ENCODE measurements around the gene NXPE2. TPM values are rescaled to one million over a fixed set of nuclear protein-coding genes. Genes with fewer than 3 reads are reported as not detected.

The NXPE2 gene
- total RNA-seq, 1 donor from 2014 or later: 0.11 TPM

GRCh38 chr11:114738954-114739353 lies 60.6 kb downstream of the NXPE2 start:
- H3K4me1 ChIP-seq (ENCODE audit: insufficient read depth, low read length): no peaks in the 10 kb centered on the region
- Mint-ChIP-seq H3K36me3 (ENCODE audit: low read depth, unreplicated experiment) (no peaks in the 10 kb centered on the region), H3K4me3 (ENCODE audit: unreplicated experiment) (no peak overlapping the region), H3K27ac (ENCODE audit: unreplicated experiment) (no peak overlapping the region), H3K9me3 (ENCODE audit: unreplicated experiment) (peaks cover 3% of the 10 kb centered on the region), H3K4me1 (ENCODE audit: low read depth, unreplicated experiment) (no peaks in the 10 kb centered on the region), H3K27me3 (ENCODE audit: low read depth, unreplicated experiment) (no peaks in the 10 kb centered on the region)
- H4K20me1 ChIP-seq (ENCODE audit: insufficient read depth, low read length): no peaks in the 10 kb centered on the region
- H3K27me3 ChIP-seq (ENCODE audit: insufficient read depth, low read length): no peaks in the 10 kb centered on the region
- no peak for FAIRE-seq
- H3K4me3 ChIP-seq (ENCODE audit: insufficient read depth, low read depth, low read length): no peak overlapping the region
- peak; percentile 27 for DNase-seq (ENCODE audit: low read depth)
- H3K4me2 ChIP-seq (ENCODE audit: low read length): no peak overlapping the region
- no peaks in the 10 kb centered on the region for H3K79me2 ChIP-seq (ENCODE audit: insufficient read depth, low read length)
- no peak overlapping the region for H3K9ac ChIP-seq (ENCODE audit: low read length)
- no peak overlapping the region for H2AFZ ChIP-seq (ENCODE audit: low read depth, low read length)
- H3K36me3 ChIP-seq (ENCODE audit: insufficient read depth, low read length): no peaks in the 10 kb centered on the region
- no peak overlapping the region for H3K27ac ChIP-seq (ENCODE audit: low read depth, low read length)
- peak; percentile 83 for TF ChIP-seq CTCF (IDR thresholded peaks at IDR 0.05; ENCODE audit: insufficient read depth, low read depth, low read length)
- TF ChIP-seq EZH2 (IDR thresholded peaks at IDR 0.05; ENCODE audit: insufficient read depth, low read length): no peak
- no peaks in the 10 kb centered on the region for H3K9me3 ChIP-seq (ENCODE audit: insufficient read depth, low read depth, low read length)

- Histone ChIP-seq H3K4me2 (ENCODE audit: low read length) (no peak overlapping the region), H3K9ac (ENCODE audit: low read length) (no peak overlapping the region), H3K27ac (ENCODE audit: low read depth, low read length) (no peak overlapping the region), H3K4me3 (ENCODE audit: insufficient read depth, low read depth, low read length) (no peak overlapping the region), H3K79me2 (ENCODE audit: insufficient read depth, low read length) (no peaks in the 10 kb centered on the region), H3K36me3 (ENCODE audit: insufficient read depth, low read length) (no peaks in the 10 kb centered on the region), H3K9me3 (ENCODE audit: insufficient read depth, low read depth, low read length) (no peaks in the 10 kb centered on the region), H4K20me1 (ENCODE audit: insufficient read depth, low read length) (no peaks in the 10 kb centered on the region), H3K27me3 (ENCODE audit: insufficient read depth, low read length) (no peaks in the 10 kb centered on the region), H3K4me1 (ENCODE audit: insufficient read depth, low read length) (no peaks in the 10 kb centered on the region), H2AFZ (ENCODE audit: low read depth, low read length) (no peak overlapping the region)
- TF ChIP-seq CTCF (IDR thresholded peaks at IDR 0.05; ENCODE audit: insufficient read depth, low read depth, low read length): no peak
- TF ChIP-seq EZH2 (IDR thresholded peaks at IDR 0.05; ENCODE audit: insufficient read depth, low read length): no peak
- Mint-ChIP-seq H3K4me3 (ENCODE audit: unreplicated experiment) (no peak overlapping the region), H3K9me3 (ENCODE audit: unreplicated experiment) (peaks cover 3% of the 10 kb centered on the region), H3K36me3 (ENCODE audit: low read depth, unreplicated experiment) (no peaks in the 10 kb centered on the region), H3K27ac (ENCODE audit: unreplicated experiment) (no peak overlapping the region), H3K27me3 (ENCODE audit: low read depth, unreplicated experiment) (peaks cover 8% of the 10 kb centered on the region), H3K4me1 (ENCODE audit: low read depth, unreplicated experiment) (no peaks in the 10 kb centered on the region)
- DNase-seq (ENCODE audit: low read depth): no peak
- FAIRE-seq: no peak
Observed at GRCh38 chr11:114745150-114745671, 66.9 kb downstream of the NXPE2 start.

GRCh38 chr11:114746013-114746412 lies 67.7 kb downstream of the NXPE2 start:
- H3K4me3 ChIP-seq (ENCODE audit: insufficient read depth, low read depth, low read length): no peak overlapping the region
- no peaks in the 10 kb centered on the region for H3K9me3 ChIP-seq (ENCODE audit: insufficient read depth, low read depth, low read length)
- no peaks in the 10 kb centered on the region for H3K79me2 ChIP-seq (ENCODE audit: insufficient read depth, low read length)
- no peak overlapping the region for H3K27ac ChIP-seq (ENCODE audit: low read depth, low read length)
- peaks cover 3% of the 10 kb centered on the region for H3K9me3 Mint-ChIP-seq (ENCODE audit: unreplicated experiment)
- DNase-seq (ENCODE audit: low read depth): no peak
- H3K4me3 Mint-ChIP-seq (ENCODE audit: unreplicated experiment): no peak overlapping the region
- no peaks in the 10 kb centered on the region for H3K4me1 ChIP-seq (ENCODE audit: insufficient read depth, low read length)
- no peaks in the 10 kb centered on the region for H3K36me3 ChIP-seq (ENCODE audit: insufficient read depth, low read length)
- no peak overlapping the region for H3K4me2 ChIP-seq (ENCODE audit: low read length)
- H3K27ac Mint-ChIP-seq (ENCODE audit: unreplicated experiment): no peak overlapping the region
- no peak for FAIRE-seq
- no peaks in the 10 kb centered on the region for H4K20me1 ChIP-seq (ENCODE audit: insufficient read depth, low read length)
- no peaks in the 10 kb centered on the region for H3K36me3 Mint-ChIP-seq (ENCODE audit: low read depth, unreplicated experiment)
- TF ChIP-seq EZH2 (IDR thresholded peaks at IDR 0.05; ENCODE audit: insufficient read depth, low read length) (no peak), CTCF (IDR thresholded peaks at IDR 0.05; ENCODE audit: insufficient read depth, low read depth, low read length) (no peak)
- H3K27me3 ChIP-seq (ENCODE audit: insufficient read depth, low read length): no peaks in the 10 kb centered on the region
- H3K9ac ChIP-seq (ENCODE audit: low read length): no peak overlapping the region
- H3K27me3 Mint-ChIP-seq (ENCODE audit: low read depth, unreplicated experiment): peaks cover 11% of the 10 kb centered on the region
- no peaks in the 10 kb centered on the region for H3K4me1 Mint-ChIP-seq (ENCODE audit: low read depth, unreplicated experiment)
- H2AFZ ChIP-seq (ENCODE audit: low read depth, low read length): no peak overlapping the region

Measured in astrocyte (in vitro differentiated cells and primary cell).